C4-2B (cell line): Measurements from ENCODE around the gene ACOX2.

Experiments used
- CTCF ChIP-seq: fragments of 450-650 bp; conservative IDR thresholded peaks from 2 replicates; pipeline ENCODE4 v1.5.1; 2017; ENCODE audit warnings: mild to moderate bottlenecking
- ZFX ChIP-seq: fragments of 450-650 bp; IDR thresholded peaks from 2 replicates; pipeline ENCODE4 v1.6.1; 2017

DNA sequence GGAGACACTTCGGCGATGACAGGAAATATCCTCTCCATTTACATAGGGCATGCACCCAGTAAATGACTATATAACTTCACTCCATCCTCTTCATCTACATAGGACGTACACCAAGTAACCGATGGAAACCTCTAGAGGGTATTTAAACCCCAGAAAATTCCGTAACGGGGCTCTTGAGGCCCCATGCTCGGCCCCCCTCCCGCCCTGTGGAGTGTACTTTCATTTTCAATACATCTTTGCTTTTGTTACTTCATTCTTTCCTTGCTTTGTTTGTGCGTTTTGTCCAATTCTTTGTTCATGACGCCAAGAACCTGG is 47.7 kb upstream of the ACOX2 start:
- no peak for TF ChIP-seq CTCF
- no peak for TF ChIP-seq ZFX
